Measurements from ENCODE around the gene CNGA3.
"Not testable (repeated sequence)": the region's sequence is repeated elsewhere in the genome, so short reads cannot be mapped to it uniquely, and the experiment has no call there.

The CNGA3 gene

GRCh38 chr2:98405301-98405700 lies 59.0 kb downstream of the CNGA3 start:
- no peak for DNase-seq

GRCh38 chr2:98408155-98408554 lies 61.9 kb downstream of the CNGA3 start:
- DNase-seq: no peak

- peak; percentile 53 for DNase-seq
Observed at GRCh38 chr2:98412751-98413458, 66.6 kb downstream of the CNGA3 start.

DNA sequence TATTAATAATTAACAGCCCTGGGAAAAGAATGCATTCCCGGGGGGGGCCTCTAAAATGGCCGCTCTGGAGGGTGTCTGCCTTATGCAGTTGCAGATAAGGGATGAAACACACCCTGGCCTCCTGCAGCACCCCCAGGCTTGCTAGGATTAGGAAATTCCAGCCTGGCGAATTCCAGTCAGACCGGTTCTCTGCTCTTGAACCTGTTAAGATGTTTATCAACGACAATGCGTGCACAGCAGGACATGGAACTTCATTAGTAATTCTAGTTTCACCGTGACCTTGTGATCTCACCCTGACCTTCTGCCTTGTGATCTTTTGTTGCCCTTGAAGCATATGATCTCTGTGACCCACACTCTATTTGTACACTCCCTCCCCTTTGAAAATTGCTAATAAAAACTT lies 68.0 kb downstream of the CNGA3 start:
- DNase-seq: not testable (repeated sequence)

- DNase-seq: not testable (repeated sequence)
Observed at GRCh38 chr2:98415719-98416248, 69.5 kb downstream of the CNGA3 start.

DNA sequence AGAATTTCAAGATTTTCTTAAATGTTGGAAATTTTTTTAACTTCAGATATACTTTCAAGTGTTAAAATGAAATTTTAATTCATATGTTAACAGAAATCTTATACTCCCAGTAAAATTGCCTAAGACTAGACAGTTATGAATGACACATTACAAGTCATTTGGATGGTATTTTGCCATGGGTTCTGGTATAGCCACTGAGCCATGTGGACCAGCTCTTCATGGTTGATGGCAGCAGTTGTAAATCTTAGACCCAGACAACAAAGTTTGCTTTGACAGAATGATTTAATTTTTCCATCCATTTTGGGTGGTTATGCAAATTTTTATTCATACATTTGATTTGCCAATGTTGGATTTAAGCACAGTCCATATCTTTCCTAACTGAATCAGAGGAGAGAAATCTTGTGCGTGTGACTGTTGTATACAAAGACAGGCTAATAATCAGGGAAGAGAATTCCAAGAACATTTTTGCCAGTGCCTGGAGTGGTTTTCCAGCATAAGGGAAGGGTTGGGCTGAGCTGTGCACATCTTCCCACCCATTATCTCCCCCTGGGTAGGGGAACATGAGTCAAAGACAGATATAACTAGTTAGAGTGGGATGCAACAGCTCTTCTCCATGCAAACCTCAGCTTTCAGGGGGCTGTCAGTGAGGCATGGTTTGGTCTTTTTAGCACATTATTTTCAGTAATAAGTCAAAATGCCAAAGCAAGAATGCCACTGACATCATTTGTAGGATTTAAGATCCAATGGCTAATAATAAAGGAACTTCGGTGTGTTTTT lies 70.3 kb downstream of the CNGA3 start:
- no peak for DNase-seq

DNA sequence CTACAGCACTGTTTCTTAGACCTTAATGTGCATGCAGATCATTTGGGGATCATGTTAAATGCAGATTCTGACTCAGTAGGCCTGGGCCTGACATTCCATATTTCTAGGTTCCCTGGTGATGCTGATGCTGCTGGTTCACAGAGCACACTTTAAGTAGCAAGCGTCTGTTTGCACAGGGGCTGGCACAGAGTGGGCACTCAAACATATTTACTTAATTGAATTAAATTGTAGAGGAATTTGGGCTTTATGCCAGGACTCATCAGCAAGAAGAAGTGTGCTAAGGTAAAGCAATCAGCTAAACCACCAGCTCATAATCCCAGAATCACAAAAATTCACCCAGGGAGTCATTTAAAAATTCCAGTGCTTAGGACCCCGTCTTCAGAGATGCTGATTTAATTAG lies 73.3 kb downstream of the CNGA3 start:
- no peak for DNase-seq

- DNase-seq: no peak
Observed at GRCh38 chr2:98419977-98420725, 73.9 kb downstream of the CNGA3 start.

GRCh38 chr2:98422449-98422848 lies 76.2 kb downstream of the CNGA3 start:
- DNase-seq: no peak

DNA sequence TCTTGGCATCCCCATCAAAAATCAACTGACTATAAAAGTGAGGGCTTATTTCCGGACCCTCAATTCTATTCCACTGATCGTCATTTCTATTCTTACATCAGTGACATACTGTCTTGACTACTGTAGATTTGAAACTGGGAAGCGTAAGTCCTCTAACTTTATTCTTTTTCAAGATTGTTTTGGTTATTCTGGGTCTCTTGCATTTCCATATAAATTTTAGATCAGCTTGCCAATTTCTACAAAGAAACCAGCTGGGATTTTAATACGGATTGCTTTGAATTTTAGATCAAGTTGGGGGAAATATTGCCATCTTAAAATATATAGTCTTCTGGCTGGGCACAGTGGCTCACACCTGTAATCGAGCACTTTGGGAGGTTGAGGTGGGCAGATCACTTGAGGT lies 80.5 kb downstream of the CNGA3 start:
- no peak for DNase-seq

GRCh38 chr2:98432145-98432544 lies 85.9 kb downstream of the CNGA3 start:
- no peak for DNase-seq

DNA sequence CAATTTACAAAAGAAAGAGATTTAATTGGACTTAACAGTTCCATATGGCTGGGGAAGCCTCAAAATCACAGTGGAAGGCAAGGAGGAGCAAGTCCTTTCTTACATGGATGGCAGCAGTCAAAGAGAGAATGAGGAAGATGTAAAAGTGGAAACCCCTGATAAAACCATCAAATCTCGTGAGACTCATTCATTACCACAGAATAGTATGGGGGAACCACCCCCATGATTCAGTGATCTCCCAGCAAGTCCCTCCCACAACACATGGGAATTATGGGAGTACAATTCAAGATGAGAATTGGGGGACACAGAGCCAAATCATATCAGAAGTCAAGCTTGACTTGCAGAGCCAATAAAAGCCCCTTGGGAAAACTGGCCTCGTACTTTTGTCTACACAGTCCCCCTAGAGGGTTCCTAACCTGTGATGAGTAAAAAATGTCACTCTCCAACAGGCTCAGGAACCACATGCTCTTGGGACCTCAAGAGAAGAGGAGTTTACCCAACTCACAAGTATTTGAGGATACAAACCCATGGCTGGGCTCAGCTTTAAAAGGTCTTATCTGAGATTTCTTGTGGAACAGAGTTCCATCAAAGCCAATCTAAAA lies 87.2 kb downstream of the CNGA3 start:
- DNase-seq: no peak

GRCh38 chr2:98434492-98434891 lies 88.2 kb downstream of the CNGA3 start:
- DNase-seq: no peak

- DNase-seq: not testable (repeated sequence)
Observed at GRCh38 chr2:98435670-98436069, 89.4 kb downstream of the CNGA3 start.

DNA sequence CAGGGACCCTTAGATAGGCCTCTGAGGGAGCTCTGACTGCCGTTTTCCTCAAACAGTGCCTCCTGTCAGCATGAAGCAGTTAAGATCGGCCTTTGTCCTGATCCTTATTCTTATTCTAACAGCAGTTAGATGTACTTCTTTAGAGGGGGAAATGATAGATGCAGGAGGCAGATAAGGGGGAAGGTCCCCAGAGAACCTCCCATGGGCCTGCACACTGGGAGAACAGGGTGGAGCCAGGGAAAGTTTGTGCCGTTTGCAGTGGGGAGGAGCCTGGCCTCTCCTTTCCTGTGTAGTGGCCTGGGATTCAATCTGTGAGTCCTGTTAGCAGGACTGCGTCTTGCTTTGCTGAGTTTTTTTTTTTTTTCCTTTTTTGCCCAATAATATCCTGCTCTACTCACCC lies 90.5 kb downstream of the CNGA3 start:
- no peak for DNase-seq

DNA sequence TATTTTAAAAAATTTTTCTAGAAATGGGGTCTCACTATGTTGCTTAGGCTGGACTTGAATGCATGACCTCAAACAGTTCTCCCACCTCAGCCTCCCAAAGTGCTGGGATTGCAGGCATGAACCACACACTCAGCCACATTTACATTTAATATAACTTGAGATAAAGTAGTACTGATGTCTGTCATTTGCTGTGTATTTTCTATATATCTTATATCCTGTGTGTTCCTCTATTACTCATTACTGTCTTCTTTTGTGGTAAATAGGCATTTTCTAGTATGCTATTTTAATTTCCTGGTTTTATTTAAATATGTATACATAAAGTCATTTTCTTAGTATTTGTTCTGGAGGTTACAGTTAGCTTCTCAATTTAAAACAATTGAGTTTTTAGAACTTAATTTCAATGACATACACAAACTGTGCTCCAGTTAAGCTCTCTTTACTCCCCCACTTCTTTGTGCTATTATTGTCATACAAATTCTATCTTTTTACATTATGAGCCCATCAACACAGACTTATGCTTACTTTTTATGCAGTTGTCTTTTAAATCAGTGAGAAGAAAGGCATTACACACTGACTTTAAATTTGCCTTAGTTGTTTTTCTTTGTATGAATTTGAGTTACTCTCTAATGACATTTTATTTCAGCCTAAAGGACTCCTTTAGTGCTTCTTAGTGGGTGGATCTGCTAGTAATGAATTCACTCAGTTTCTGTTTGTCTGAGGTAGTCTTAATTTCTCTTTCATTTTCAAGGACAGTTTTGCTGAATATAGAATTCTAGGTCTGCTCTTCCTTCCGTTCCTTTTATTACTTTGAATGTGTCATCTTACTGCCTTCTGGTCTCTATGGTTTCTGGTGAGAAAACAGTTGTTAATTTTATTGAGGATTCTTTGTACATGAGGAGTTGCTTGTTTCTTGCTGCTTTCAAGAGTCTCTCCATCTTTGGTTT lies 92.2 kb downstream of the CNGA3 start:
- no peak for DNase-seq

DNA sequence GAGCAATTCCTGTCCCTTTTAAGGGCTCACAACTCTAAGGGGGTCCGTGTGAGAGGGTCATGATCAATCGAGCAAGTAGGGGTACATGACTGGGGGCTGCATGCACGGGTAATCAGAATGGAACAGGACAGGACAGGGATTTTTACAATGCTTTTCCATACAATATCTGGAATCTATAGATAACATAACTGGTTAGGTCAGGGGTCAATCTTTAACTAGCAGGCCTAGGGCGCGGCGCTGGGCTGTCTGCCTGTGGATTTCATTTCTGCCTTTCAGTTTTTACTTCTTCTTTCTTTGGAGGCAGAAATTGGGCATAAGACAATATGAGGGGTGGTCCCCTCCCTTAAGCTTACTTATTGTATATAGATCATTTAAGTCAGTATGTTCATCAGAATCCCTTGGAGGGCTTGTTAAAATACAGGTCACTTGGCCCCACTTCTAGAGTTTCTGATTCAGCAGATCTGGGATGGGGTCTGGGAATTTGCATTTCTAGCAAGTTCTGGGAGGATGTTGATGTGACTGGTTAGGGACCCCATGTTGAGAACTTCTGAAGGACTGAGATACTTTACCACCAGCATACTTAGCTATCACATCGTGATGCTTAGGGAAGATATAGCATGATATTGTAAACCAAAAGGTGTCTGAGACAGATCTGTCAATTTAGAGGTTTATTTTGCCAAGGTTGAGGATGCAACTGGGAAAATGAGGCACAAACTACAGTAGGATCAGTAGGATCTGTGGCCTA lies 95.6 kb downstream of the CNGA3 start:
- no peak for DNase-seq

DNA sequence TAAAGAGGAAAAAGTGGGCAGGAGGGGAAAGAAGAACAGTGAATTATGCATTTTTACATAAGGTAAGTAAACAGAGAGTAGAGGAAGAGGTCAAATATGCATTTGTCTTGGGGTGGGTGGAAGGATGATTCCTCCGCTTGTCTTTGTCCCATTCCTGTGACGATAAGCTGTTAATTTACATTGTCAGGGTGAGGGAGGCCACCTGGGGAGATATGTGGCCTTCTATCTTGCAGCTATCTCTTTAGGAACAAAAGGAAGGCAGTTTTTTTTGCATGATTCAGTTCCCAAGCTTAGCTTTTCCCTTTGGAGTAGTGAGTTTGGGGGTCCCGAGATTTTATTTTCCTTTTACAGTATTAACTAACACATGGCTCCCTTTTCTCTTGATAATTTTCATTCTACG lies 96.2 kb downstream of the CNGA3 start:
- no peak for DNase-seq

DNA sequence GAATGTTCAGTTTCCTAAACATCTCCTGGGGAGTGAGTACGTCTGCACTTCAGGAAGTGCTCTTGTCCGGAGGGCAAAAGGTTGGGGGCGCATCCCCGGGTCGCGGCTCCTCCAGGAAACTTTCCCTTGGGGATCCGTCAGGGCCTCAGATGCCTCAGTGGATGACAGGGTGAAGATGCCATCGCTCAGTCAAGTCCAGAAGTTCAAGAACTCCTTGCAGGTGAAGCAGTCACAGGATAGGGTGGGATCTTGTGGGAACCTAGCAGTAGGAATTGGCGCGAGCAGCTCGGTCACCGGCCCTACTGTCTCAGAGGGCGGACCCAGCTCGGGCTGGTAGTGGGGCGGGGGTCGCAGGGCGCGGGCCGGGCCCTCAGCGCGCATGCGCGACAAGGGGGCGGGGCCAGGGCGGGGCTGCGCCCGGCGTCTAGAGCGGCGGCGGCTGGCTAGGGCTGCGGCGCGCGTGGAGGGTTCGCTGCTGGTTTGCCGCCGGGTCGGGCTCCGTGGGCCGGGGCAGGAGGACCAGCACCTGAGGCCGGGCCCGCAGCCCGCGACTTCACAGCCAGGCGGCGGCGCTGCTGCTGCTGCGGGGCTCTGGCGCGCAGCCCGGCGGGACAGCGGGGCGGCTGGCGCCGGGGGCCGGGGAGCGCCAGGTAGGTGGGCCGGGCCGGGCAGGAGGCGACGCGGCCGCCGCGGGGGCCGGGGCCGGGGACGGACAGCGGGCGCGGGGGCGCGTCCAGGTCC lies 98.3 kb downstream of the CNGA3 start, which contains the start of gene INPP4A:
Gene INPP4A (plus strand): TSS at position 423 of the 741 bp plus-strand sequence. CDS start 75,191 bp downstream, outside the sequence.
- DNase-seq: peak; percentile 82

- DNase-seq: peak; percentile 49
Observed at GRCh38 chr2:98445177-98445682, 99.0 kb downstream of the CNGA3 start.
